Measurements from ENCODE around the gene CPXM2.
A peak's percentile ranks its signal among the peaks of the same experiment; 100 is the strongest.

Gene CPXM2

DNA sequence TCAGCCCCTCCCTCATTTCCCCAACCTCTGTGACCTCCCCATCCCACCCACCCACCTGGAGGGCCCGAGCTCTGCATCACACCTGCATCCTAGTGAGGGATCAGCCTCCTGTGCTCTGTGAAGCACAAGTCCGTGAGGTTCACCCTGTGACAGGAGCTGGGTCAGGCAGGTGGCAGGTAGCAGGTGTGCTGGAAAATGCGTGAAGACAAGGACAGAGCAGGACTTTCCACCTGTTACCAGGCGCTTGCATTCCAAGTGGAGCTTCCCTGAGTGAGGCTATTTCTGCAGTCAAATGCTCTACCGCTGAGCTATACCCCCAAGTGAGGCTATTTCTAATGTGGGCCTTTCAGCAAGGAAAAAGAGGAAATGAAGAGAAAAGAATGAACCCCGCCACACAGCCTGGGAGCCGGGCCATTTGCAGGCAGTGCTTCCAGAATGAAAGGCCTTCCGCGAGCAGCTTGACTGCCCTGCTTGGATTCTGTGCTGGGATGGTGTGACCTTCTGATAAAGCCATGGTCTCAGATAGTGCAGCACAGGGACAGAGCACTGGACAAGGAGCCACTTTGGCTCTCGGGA is 13.3 kb upstream of the CPXM2 start:
- peak in 10 of 56 donors; percentile 11 to 50 (median 27) for DNase-seq

DNA sequence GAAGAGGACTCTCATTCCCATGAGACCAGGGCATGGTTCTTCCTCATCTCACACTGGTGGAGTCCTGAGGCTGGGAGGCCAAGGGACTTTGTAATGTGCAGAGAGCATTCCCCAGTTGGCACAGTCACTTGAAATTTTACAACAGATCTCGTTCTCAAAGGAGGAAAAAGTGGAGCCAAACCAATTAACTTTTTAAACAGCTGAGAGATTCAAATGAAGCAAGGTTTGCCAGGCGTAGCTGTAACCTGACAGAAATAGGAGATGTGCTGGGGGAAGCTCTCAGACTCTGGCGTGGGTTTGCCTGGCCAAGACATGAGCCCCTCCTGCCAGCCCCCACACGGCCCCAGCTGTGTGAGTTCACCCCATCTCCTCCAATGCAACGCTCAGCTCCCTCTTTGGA is 12.0 kb upstream of the CPXM2 start:
- DNase-seq: no peak

DNA sequence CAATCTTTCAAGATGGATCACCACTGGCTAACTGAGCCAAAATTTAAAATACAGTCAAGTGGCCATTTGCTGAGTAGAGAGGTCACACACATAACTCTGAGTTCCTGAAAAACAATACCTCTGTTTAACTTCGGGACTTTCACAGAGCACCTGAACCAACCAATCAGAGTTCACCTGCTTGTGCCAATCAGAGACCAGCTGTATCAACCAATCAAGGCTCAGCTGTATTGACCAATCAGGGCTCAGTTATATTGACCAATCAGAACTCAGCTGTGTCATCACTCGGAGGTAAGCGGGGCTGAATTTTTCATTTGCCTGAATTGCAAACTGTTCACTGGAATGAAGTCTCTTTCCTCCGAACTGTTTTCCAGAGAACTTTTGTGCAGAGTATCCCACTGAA is 10.0 kb upstream of the CPXM2 start:
- no peak for DNase-seq

GRCh38 chr10:123897146-123897545 is 5.5 kb upstream of the CPXM2 start:
- DNase-seq: no peak

GRCh38 chr10:123896246-123896927 is 4.8 kb upstream of the CPXM2 start:
- no peak for DNase-seq

- no peak for DNase-seq
Measured at GRCh38 chr10:123893651-123894050, 2.0 kb upstream of the CPXM2 start.

DNA sequence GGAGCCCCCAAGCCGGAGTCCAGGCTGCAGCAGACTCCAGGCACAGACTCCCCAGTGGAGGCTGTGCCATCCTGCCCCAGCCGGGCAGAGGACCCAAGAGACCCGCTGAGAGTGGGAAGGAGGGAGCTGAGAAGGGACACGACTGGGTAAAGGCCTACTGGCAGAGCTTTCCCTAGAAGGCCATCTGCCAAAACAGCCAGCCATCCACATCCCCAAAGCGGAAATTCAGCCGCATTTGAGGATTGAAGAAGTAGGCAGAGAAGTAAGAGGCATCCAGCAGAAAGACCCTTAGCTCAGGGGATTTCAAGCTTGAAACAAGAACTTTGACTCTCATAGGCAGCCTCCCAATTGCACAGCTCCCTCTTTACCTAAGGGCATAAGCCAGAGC is 857 bp downstream of the CPXM2 start:
- peak in 2 of 56 donors; percentile 16 to 25 for DNase-seq

- peak in 9 of 56 donors; percentile 10 to 31 (median 16) for DNase-seq
Measured at GRCh38 chr10:123890226-123890625, 1.4 kb downstream of the CPXM2 start.

DNA sequence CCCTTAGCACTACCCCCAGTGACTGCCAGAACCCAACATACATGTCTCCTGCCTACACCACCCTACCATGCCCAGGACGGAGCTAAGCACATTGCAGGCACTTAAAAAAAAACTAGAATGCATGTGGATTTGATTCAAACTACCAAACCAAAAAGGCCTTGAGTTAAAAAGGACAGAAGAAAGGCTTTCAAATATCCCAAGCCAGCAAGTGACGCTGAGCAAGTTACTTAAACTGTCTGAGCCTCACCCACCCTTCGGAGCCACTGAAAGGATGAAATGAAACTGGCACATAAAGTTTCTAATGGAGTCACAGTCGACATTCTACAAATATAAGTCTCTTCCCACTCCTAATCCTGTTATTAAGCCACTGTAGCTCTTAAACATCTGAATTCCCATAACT is 1.8 kb downstream of the CPXM2 start:
- no peak for DNase-seq

GRCh38 chr10:123888751-123889150 is 2.9 kb downstream of the CPXM2 start:
- DNase-seq: no peak

DNA sequence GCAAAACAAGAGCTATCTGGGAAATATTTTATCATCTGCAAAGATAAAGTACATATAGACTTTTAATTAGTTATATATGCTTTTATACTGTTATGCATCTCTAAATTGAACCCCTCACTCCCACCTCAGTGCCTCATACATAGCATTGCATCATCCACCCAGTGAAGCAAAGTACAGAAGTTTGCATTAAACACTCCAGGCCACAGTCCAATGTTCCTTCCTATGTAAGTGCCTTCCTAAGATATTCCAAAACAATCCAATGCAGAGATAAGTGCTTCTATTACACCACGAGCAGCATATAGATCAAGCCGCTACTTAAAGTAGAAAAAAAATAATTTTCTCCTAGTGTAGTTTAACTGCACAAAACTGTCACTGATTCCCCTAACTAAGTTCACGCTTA is 3.4 kb downstream of the CPXM2 start:
- no peak for DNase-seq

DNA sequence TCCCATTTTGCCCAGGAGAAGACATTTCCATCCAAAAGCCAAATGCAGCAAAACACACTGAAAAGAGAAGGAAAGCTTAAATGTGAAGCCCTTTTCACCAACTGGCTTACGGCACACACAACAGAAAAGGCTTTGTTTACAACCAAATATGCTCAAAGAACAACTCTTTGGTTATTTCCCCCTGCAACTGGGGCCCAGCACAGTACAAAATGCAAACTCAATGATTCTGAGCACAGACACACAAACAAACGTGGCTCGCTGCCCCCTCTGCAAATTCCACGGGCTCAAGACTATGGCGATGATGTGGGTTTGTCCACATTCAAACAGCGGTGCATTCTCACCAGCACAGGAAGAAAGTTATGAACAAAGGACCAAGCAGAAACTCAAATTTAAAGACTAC is 5.3 kb downstream of the CPXM2 start:
- DNase-seq: peak in 6 of 56 donors; percentile 14 to 22 (median 18)

DNA sequence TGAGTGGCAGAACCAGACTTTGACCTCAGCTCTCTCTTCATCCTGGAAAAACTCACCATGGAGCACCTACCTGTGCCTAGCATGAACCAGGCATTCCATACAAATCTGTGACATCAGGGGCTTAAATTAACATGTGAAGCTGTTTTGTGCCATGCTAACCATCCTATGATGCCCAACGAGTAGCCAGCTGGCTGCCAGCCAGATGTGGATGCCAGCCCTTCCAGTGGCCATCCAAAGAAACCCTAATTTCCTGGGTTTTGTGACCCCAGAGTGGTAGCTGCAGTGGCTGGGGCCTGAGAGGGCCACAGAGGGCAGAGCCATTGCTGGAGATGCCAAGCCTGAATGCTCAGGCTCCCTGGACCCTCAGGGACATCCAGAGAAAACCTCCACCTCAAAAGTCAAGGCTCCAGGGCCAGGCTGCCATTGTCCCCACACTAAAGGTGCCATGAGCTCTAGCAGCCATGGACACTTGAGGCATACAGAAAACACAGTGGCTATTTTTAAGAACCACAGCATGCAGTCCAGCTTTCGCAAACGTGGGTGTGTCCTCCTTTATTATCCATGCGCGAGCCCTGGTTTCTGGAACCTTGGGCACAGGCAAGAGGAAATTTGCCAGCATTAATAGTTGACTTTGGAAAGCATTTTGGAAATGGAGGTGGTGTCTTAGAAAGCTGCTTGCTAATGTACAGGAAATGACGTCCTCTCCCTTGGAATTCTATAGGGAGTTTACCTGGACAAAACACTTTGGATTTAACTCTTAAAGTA is 6.0 kb downstream of the CPXM2 start:
- DNase-seq: no peak

DNA sequence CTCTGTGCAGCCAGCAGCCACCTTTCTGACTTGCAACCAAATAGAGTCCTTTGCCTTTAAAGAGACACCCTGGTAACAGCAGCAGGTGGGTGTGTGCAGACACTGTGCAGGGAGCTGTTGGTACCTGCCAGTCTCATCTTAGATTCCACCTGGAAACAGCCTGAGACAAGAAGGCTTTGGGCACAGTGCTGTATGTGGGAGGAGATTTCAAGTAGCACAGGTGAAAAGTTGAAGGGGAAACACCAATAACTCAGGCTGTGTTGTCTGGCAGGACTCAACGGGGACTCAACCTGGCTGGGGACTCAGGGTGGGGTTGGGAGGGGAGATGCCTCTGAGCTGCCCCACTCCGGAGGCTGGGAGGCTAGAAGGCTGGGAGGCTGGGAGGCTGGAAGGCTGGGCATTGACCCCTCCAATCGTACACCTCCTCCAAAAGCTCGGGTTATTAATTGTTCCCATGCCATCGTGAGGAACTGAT is 6.7 kb downstream of the CPXM2 start:
- no peak for DNase-seq

- DNase-seq: no peak
Measured at GRCh38 chr10:123884351-123884906, 7.2 kb downstream of the CPXM2 start.

DNA sequence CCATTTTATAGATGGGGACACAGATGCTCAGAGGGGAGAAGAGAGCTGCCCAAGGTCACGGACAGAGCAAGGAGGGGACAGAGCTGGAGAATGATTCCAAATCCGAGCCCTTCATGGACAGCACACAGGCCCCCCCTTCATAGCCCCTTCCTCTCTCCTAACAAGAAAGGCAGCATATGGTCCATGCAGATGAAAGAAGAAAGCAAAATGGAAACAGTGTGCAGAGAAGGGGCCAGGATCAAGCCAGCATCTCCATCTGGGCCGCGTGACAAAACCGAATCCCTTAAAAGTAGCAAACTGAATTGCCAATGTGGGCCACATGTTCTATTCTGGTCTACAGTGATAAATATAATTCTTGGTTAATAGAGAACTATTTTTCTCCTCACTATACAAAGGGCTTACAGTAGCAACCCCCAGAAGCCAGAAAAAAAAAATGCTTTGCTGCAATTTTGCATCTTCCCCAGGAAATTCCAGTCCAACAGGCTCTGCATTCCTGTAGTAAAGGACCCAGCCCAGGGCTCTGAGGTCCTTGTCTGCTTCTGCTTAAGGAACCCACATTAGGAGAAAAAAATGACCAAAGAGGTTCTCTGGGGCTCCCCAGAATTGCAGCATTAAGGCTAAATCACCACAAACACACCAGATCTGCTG is 7.8 kb downstream of the CPXM2 start:
- no peak for DNase-seq

- no peak for DNase-seq
Measured at GRCh38 chr10:123882681-123883445, 8.7 kb downstream of the CPXM2 start.

- DNase-seq: no peak
Measured at GRCh38 chr10:123882177-123882576, 9.4 kb downstream of the CPXM2 start.

DNA sequence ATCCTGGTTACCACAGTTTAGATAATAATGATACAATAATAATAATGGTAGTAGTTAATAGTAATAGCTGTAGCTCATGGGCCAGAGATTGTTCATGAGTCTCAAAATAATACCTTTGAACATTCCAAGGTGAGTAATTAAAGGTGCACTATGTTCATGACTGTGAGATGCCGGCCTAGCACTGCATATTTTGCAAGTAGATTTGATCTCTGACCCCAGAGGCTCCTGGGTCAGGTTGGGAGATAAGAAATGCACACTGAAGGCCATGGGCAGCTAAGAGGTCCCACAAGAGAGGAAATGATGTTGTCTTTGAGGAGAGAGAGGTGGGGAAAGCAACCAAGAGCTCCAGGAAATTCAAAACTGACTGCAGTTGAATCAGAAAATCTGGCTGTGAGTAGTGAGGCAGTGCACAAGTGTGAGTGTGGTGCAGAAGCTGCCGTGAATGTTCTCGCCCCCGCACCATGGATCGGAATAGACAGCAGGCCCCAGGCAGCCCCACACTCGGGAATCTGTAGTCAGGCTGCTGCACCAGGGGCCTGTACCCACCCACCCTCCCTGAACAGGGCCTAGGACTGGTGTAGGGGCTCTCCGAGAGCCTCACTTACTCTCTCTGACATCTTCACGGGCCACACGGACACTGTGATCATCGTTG is 11.9 kb downstream of the CPXM2 start:
- peak in 8 of 56 donors; percentile 14 to 38 (median 24) for DNase-seq

GRCh38 chr10:123878666-123879303 is 12.8 kb downstream of the CPXM2 start:
- DNase-seq: no peak

Measured in amygdala (tissue), 56 donors.